Transverse colon (tissue), 4 donors: ENCODE data around the gene LCE2C. TPM values are rescaled to one million over a fixed set of nuclear protein-coding genes. Genes with fewer than 3 reads are reported as not detected.
"Not testable (repeated sequence)": the region's sequence is repeated elsewhere in the genome, so short reads cannot be mapped to it uniquely, and the experiment has no call there.

ENCODE experiments used
- DNase-seq: peaks from one replicate; pipeline ENCODE4 v3.0.0-alpha.2; 2019
- H3K27ac ChIP-seq, 4 donors: fragments of 200-600 bp; sonication (generic); 2 replicates each; pipeline ENCODE4 v1.5.1; 2016 to 2018; ENCODE audit warnings: inconsistent platforms in 4 of 4
- H3K27me3 ChIP-seq: fragments of 200-600 bp; sonication (generic); 2 replicates; pipeline ENCODE4 v1.5.1; 2017; ENCODE audit warnings: inconsistent platforms
- H3K36me3 ChIP-seq, 4 donors: fragments of 200-600 bp; sonication (generic); 2 replicates each; pipeline ENCODE4 v1.5.1; 2017 to 2019; ENCODE audit warnings: inconsistent platforms in 4 of 4
- H3K4me1 ChIP-seq, 4 donors: fragments of 200-600 bp; sonication (generic); 2 replicates each; pipeline ENCODE4 v1.5.1; 2017 to 2020; ENCODE audit warnings: inconsistent platforms in 4 of 4
- H3K4me3 ChIP-seq, 4 donors: fragments of 200-600 bp; sonication (generic); 1 replicate in 1 of 4; 2 replicates in 3 of 4; pipeline versions ENCODE4 v1.5.1 to v1.6.1; 2017 to 2019; ENCODE audit warnings: inconsistent platforms in 4 of 4
- H3K9me3 ChIP-seq, 2 donors: fragments of 200-600 bp; sonication (generic); 2 replicates each; pipeline ENCODE4 v1.5.1; 2017 to 2019; ENCODE audit warnings: inconsistent platforms in 2 of 2
- EP300 ChIP-seq: sonication (generic); formaldehyde crosslinking; IDR thresholded peaks from one replicate; pipeline ENCODE4 v1.6.1; 2017; ENCODE audit warnings: antibody characterized with exemption, low read depth
- POLR2A ChIP-seq: fragments of 450-650 bp; IDR thresholded peaks from one replicate; pipeline ENCODE4 v1.6.1; 2016; ENCODE audit warnings: antibody characterized with exemption, mild to moderate bottlenecking, moderate library complexity
- POLR2AphosphoS5 ChIP-seq, 3 donors: sonication (generic); formaldehyde crosslinking; IDR thresholded peaks; one replicate each; pipeline ENCODE4 v1.6.1; 2016; ENCODE audit warnings: antibody characterized with exemption in 3 of 3
- WGBS, 2 donors: methylation state at CpG; one replicate each; pipeline ENCODE4 v1.1.5; 2018; ENCODE audit warnings: low coverage in 1 of 2; 5-methylcytosine and 5-hydroxymethylcytosine counted together
- in situ Hi-C, 4 donors: fragments of 200-750 bp; cut with MboI; loops; one replicate each; pipeline versions ENCODE4 v1.15.0 to v1.15.1; 2017; ENCODE audit warnings: low sequenced_read_pairs in 3 of 4, low pct_ligation_motif_present in 1 of 4, low pct_unique_long_range_greater_than_20kb in 1 of 4
- intact Hi-C: fragments of 100-400 bp; cut with DNase I; formaldehyde crosslinking; loops from one replicate; pipeline ENCODE4 v1.15.1; 2023; ENCODE audit warnings: low total_unique reads
- total RNA-seq, 4 donors: library from RNA; depleted of rRNA; stranded (reverse); fragments of >200 nt; gene quantifications; one replicate each; pipeline ENCODE4 v1.1.0, GENCODE V29; 2016
- TF ChIP-seq, protein P1 (sequence below), 5 experiments: fragments of 200-600 bp in 3 of 5; fragments of 450-650 bp in 2 of 5; sonication (generic) in 3 of 5; IDR thresholded peaks; 1 replicate in 2 of 5; 2 replicates in 3 of 5; pipeline ENCODE4 v1.5.1; 2016 to 2017; ENCODE audit warnings: antibody characterized with exemption in 5 of 5, inconsistent platforms in 3 of 5, mild to moderate bottlenecking in 2 of 5, moderate library complexity in 1 of 5

Gene LCE2C, protein sequence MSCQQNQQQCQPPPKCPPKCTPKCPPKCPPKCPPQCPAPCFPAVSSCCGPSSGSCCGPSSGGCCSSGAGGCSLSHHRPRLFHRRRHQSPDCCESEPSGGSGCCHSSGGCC
- not detected for total RNA-seq

DNA sequence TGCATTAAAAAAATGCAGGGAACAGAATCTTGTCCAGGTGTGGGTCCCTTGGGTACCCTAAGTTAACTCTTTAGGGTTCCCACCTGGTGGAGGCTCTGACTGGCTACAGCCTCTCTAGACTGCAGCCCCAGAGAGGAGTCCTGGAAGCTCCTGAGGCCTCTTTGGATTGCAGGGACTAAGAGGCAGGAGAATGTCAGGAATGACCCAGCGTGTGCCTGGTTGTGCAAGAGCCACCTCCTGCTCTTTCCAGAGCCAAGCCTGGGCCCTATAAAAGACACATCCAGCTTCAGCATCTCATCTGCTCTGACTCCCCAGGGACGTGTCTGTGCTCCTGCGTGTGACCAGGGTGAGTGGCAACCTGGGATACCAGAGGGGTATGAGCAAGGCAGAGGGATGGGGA lies at the start of gene LCE2C:
LCE2C (plus strand) TSS at position 297 of the 400 bp plus-strand sequence. CDS start 737 bp downstream, outside the sequence.
- in situ Hi-C loops, H3K4me1 ChIP-seq, H3K4me3 ChIP-seq, H3K27ac ChIP-seq, DNase-seq, H3K27me3 ChIP-seq, H3K9me3 ChIP-seq, intact Hi-C loops, H3K36me3 ChIP-seq: not testable (repeated sequence)
- WGBS, 2 donors: 73% methylated on average over 3 of the region's 3 CpGs; no CpG with 5 or more reads in 1 of the 2 donors

DNA sequence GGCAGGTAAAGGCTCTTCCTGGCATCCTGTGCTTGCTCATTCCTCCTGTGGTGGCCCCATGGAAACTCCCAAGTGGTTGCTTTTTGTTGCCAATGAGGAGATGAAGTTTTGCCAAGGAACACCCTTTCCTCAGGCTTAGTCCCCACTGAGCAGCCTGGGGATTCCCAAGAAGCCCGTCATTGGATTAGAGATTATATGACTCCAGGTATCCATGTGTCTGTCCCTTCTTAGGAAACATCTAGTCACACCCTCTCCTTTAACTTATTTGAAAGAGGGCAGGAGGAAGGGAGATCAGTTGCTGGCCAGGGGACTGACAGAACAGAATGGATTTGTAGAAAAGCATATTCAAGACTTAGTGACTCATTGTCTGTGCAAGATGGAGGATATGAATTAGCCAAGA lies 48.3 kb upstream of the LCE2C start:
- TF ChIP-seq POLR2AphosphoS5 (IDR thresholded peaks at IDR 0.05) (no peak), POLR2A (no peak), EP300 (no peak)
- TF ChIP-seq, protein P1, sequence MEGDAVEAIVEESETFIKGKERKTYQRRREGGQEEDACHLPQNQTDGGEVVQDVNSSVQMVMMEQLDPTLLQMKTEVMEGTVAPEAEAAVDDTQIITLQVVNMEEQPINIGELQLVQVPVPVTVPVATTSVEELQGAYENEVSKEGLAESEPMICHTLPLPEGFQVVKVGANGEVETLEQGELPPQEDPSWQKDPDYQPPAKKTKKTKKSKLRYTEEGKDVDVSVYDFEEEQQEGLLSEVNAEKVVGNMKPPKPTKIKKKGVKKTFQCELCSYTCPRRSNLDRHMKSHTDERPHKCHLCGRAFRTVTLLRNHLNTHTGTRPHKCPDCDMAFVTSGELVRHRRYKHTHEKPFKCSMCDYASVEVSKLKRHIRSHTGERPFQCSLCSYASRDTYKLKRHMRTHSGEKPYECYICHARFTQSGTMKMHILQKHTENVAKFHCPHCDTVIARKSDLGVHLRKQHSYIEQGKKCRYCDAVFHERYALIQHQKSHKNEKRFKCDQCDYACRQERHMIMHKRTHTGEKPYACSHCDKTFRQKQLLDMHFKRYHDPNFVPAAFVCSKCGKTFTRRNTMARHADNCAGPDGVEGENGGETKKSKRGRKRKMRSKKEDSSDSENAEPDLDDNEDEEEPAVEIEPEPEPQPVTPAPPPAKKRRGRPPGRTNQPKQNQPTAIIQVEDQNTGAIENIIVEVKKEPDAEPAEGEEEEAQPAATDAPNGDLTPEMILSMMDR (IDR thresholded peaks at IDR 0.05): no peak
- DNase-seq: no peak
- in situ Hi-C loops: no loop called here
- Histone ChIP-seq H3K27ac (no peak overlapping the region), H3K4me1 (no peaks in the 10 kb centered on the region), H3K4me3 (no peak overlapping the region), H3K36me3 (no peaks in the 10 kb centered on the region), H3K9me3 (no peaks in the 10 kb centered on the region), H3K27me3 (no peaks in the 10 kb centered on the region)
- 63% methylated on average over 1 of the region's 1 CpG; no CpG with 5 or more reads in 1 of the 2 donors for WGBS, 2 donors
- intact Hi-C loops: no loop called here

DNA sequence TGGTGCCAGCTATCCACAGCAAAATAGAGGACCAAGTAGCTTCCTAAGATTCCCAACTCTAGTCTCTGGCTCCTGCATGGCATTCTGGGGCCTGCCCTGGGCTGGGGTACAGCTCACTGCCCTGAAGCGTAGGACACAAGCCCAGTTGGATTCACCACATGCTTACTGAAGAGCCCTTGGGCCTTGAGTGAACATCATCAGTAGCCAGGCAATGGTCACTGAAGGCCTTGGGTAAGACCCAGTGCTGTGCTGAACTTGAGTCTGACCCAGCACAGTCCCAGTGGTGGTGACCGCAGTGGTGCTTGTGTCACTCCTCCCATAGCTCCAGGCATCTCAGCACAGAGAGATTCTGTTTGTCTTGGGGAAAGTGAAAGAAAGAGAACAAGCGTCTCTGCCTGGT lies 44.5 kb upstream of the LCE2C start:
- no peak overlapping the region for H3K4me3 ChIP-seq
- H3K9me3 ChIP-seq: peaks cover 0 to 4% of the 10 kb centered on the region in 2 donors
- no peaks in the 10 kb centered on the region for H3K27me3 ChIP-seq
- no peaks in the 10 kb centered on the region for H3K36me3 ChIP-seq
- in situ Hi-C loops (loop anchor here in 1 of 4 donors (10.0 kb wide), 1 partner anchor 56 kb away; no protein-coding TSS in a partner anchor), intact Hi-C loops (no loop called here)
- no peaks in the 10 kb centered on the region for H3K4me1 ChIP-seq
- DNase-seq: no peak
- H3K27ac ChIP-seq: no peak overlapping the region
- no peak for TF ChIP-seq POLR2A
- TF ChIP-seq EP300: no peak
- TF ChIP-seq, protein P1 (IDR thresholded peaks at IDR 0.05): no peak
- no peak for TF ChIP-seq POLR2AphosphoS5 (IDR thresholded peaks at IDR 0.05)
- 80 to 100% methylated on average over 1 to 3 of the region's 3 CpGs for WGBS, 2 donors

DNA sequence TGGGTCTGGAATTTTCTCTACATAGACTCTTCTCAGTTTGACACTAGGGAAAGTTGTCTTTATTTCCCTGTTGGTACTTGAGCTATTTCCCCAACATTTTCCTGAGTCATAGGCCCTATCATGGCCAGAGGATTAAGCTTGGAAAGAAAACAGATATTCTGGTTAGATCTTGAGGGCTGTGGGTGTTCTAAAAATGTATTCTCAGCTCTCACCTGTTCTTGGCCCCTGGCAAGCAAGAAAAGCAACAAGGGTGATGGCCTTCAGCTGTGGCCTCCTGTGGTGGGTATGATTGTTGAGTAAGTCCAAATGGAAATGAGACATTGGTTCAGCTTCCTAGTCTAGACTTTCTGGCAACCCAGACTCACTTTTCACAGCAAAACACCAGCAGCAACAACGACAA lies 34.7 kb upstream of the LCE2C start:
- Histone ChIP-seq H3K9me3 (peaks cover 0 to 4% of the 10 kb centered on the region in 2 donors), H3K4me3 (no peak overlapping the region), H3K27ac (no peak overlapping the region), H3K4me1 (no peaks in the 10 kb centered on the region), H3K36me3 (no peaks in the 10 kb centered on the region), H3K27me3 (no peaks in the 10 kb centered on the region)
- no peak for DNase-seq
- in situ Hi-C loops (no loop called here), intact Hi-C loops (no loop called here)
- WGBS, 2 donors: 63 to 68% methylated on average over 1 of the region's 1 CpG
- TF ChIP-seq EP300 (no peak), POLR2AphosphoS5 (IDR thresholded peaks at IDR 0.05) (no peak), POLR2A (no peak)
- TF ChIP-seq, protein P1 (IDR thresholded peaks at IDR 0.05): no peak

DNA sequence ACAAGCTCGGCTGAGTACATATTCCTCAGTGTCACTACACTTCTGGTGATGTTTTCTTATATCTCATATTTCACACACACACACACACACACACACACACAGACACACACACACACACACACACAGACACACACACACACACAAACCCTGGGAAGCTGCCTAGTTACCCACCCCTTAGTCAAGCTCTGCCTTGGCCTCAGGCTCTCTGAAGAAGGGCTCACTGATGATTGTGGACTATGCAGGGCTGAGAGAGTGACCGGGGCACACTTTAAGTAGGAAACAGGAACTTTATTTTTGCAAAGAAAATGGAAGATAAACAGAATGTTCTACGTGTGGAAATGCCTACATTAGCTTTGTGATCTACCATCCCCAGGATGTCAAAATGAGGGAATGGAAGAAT lies 31.1 kb upstream of the LCE2C start:
- Histone ChIP-seq H3K9me3 (peaks cover 0 to under 1% of the 10 kb centered on the region in 2 donors), H3K4me3 (no peak overlapping the region), H3K4me1 (no peaks in the 10 kb centered on the region), H3K27me3 (no peaks in the 10 kb centered on the region), H3K36me3 (no peaks in the 10 kb centered on the region), H3K27ac (no peak overlapping the region)
- 40 to 48% methylated on average over 2 to 3 of the region's 3 CpGs for WGBS, 2 donors
- DNase-seq: no peak
- TF ChIP-seq EP300 (no peak), POLR2A (no peak), POLR2AphosphoS5 (IDR thresholded peaks at IDR 0.05) (no peak)
- TF ChIP-seq, protein P1 (IDR thresholded peaks at IDR 0.05): no peak
- intact Hi-C loops: no loop called here
- in situ Hi-C loops: no loop called here
